ENCODE data around the gene HPS4. TPM values are rescaled to one million over a fixed set of nuclear protein-coding genes. Genes with fewer than 3 reads are reported as not detected.

Gene HPS4
- total and polyA plus RNA-seq, 3 donors from 2014 or later, result 68.8 to 110 (median 103) TPM

DNA sequence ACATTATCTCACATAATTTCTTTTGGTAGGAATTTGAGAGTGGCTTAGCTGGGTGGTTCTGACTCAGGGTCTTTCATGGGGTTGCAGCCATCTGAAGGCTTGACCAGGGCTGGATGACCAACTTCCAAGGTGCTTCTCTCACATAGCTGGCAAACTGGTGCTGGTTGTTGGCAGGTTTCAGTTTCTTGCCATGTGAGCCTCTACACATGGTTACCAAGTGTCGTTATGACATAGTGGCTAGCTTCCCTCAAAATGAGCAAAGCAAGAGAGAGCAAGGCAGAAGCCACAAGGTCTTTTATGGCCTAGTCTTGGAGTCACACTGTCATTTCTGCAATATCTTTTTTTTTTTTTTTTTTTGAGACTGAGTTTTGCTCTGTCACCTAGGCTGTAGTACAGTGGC, 32.9 kb upstream of the HPS4 start:
- H3K4me1 ChIP-seq, result peaks cover 10% of the 10 kb centered on the region
- H3K36me3 ChIP-seq (ENCODE audit: low read depth, missing control alignments), result no peaks in the 10 kb centered on the region
- H3K9me3 ChIP-seq, result no peaks in the 10 kb centered on the region
- no peaks in the 10 kb centered on the region for H3K27me3 ChIP-seq
- 77 to 90% methylated on average over 1 of the region's 1 CpG for WGBS, 2 donors
- no peak for DNase-seq
- no peak overlapping the region for H3K27ac ChIP-seq
- TF ChIP-seq POLR2A (IDR thresholded peaks at IDR 0.05), result no peak
- TF ChIP-seq, protein P1, sequence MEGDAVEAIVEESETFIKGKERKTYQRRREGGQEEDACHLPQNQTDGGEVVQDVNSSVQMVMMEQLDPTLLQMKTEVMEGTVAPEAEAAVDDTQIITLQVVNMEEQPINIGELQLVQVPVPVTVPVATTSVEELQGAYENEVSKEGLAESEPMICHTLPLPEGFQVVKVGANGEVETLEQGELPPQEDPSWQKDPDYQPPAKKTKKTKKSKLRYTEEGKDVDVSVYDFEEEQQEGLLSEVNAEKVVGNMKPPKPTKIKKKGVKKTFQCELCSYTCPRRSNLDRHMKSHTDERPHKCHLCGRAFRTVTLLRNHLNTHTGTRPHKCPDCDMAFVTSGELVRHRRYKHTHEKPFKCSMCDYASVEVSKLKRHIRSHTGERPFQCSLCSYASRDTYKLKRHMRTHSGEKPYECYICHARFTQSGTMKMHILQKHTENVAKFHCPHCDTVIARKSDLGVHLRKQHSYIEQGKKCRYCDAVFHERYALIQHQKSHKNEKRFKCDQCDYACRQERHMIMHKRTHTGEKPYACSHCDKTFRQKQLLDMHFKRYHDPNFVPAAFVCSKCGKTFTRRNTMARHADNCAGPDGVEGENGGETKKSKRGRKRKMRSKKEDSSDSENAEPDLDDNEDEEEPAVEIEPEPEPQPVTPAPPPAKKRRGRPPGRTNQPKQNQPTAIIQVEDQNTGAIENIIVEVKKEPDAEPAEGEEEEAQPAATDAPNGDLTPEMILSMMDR (IDR thresholded peaks at IDR 0.05), result no peak
- no peak overlapping the region for H3K4me3 ChIP-seq
- intact Hi-C loops (cut with DNase I; ENCODE audit: low total_unique reads), result no loop called here

DNA sequence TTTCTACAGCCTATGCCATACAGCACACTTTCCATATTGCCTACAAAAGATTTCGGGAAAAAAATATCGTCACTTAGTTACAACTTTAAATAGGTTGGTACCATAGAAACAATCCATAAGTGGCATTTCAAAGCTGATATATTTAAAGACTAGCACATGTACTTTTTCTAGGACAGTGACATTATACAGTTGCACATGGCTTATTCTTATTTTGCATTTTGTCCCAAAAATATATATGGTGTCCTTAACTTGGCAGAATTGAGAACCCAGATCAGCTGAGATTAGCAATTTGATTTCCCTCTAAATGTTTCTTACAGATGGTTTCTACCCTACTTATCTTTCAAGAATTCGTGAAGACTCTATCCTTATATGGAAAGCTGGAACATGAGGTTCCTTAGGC, 32.3 kb upstream of the HPS4 start:
- Histone ChIP-seq H3K4me1 (peaks cover 11% of the 10 kb centered on the region), H3K4me3 (no peak overlapping the region), H3K9me3 (no peaks in the 10 kb centered on the region), H3K36me3 (ENCODE audit: low read depth, missing control alignments) (no peaks in the 10 kb centered on the region), H3K27me3 (no peaks in the 10 kb centered on the region), H3K27ac (no peak overlapping the region)
- DNase-seq, result no peak
- intact Hi-C loops (cut with DNase I; ENCODE audit: low total_unique reads), result no loop called here
- no peak for TF ChIP-seq POLR2A (IDR thresholded peaks at IDR 0.05)
- TF ChIP-seq, protein P1 (IDR thresholded peaks at IDR 0.05), result no peak
- WGBS, 2 donors, result 69 to 71% methylated on average over 3 of the region's 3 CpGs

DNA sequence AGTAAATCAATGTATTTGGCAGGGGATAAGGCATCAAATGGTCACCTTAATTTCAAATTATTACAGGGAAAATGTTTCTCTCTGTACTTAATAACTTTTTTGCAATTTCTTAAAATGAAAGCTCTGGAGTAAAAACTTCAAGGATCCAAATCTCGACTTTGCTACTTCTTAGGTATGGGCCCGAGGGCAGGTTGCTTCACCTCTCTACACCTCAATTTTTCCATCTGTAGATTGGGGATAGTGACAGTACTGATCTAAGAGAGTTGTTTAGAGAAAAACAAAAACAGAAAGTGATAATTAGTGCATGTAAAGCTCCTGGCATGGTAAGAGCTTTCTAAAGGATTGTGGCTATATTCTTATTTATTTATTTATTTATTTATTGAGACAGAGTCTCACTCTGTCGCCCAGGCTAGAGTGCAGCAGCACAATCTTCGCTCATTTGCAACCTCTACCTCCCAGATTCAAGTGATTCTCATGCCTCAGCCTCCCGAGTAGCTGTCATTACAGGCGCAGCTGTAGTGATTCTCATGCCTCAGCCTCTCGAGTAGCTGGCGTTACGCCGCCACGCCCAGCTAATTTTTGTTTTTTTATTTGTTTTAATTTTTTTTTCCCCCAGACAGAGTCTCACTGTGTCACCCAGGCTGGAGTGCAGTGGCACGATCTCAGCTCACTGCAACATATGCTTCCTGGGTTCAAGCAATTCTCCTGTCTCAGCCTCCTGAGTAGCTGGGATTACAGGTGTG, 31.0 kb upstream of the HPS4 start:
- WGBS, 2 donors, result 93% methylated on average over 12 of the region's 12 CpGs
- TF ChIP-seq POLR2A (IDR thresholded peaks at IDR 0.05), result no peak
- TF ChIP-seq, protein P1 (IDR thresholded peaks at IDR 0.05), result no peak
- Histone ChIP-seq H3K36me3 (ENCODE audit: low read depth, missing control alignments) (no peaks in the 10 kb centered on the region), H3K27me3 (no peaks in the 10 kb centered on the region), H3K4me3 (no peak overlapping the region), H3K4me1 (peaks cover 11% of the 10 kb centered on the region), H3K27ac (no peak overlapping the region), H3K9me3 (no peaks in the 10 kb centered on the region)
- DNase-seq, result no peak
- intact Hi-C loops (cut with DNase I; ENCODE audit: low total_unique reads), result no loop called here

DNA sequence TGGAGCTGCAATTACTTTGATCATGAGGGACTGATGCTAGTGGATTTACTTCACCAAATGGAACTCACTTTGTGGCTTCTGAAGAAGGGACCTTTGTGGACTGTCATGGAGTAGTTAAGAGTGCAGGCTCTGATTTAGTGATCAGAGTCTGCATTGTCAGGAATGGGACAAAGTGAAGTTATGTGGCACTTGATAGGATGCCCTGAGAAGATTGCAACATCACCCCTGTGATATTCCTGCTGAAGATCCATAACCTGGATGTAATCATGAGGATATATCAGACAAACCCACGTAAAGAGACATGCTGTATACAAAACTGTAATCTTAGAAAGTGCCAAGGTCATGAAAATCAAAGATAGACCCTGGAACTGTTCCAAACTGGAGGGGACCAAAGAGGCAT, 30.3 kb upstream of the HPS4 start:
- H3K27ac ChIP-seq, result no peak overlapping the region
- TF ChIP-seq POLR2A (IDR thresholded peaks at IDR 0.05), result no peak
- TF ChIP-seq, protein P1 (IDR thresholded peaks at IDR 0.05), result no peak
- H3K4me1 ChIP-seq, result peaks cover 11% of the 10 kb centered on the region
- H3K27me3 ChIP-seq, result no peaks in the 10 kb centered on the region
- H3K4me3 ChIP-seq, result no peak overlapping the region
- H3K36me3 ChIP-seq (ENCODE audit: low read depth, missing control alignments), result no peaks in the 10 kb centered on the region
- DNase-seq, result no peak
- 47 to 58% methylated on average over 1 of the region's 1 CpG for WGBS, 2 donors
- H3K9me3 ChIP-seq, result no peaks in the 10 kb centered on the region
- intact Hi-C loops (cut with DNase I; ENCODE audit: low total_unique reads), result no loop called here
